Stimulated activated CD4-positive, alpha-beta T cell treated with anti-CD3 and anti-CD28 coated beads, TNF-alpha, amount 100 ng/mL, for 48 hours (primary cell): ENCODE results near the gene SPAG7.

Source experiments
- DNase-seq, 3 donors: peaks; one replicate each; pipeline ENCODE4 v3.0.0-alpha.2; 2020; ENCODE audit warnings: low read depth in 3 of 3

SPAG7 gene

DNA sequence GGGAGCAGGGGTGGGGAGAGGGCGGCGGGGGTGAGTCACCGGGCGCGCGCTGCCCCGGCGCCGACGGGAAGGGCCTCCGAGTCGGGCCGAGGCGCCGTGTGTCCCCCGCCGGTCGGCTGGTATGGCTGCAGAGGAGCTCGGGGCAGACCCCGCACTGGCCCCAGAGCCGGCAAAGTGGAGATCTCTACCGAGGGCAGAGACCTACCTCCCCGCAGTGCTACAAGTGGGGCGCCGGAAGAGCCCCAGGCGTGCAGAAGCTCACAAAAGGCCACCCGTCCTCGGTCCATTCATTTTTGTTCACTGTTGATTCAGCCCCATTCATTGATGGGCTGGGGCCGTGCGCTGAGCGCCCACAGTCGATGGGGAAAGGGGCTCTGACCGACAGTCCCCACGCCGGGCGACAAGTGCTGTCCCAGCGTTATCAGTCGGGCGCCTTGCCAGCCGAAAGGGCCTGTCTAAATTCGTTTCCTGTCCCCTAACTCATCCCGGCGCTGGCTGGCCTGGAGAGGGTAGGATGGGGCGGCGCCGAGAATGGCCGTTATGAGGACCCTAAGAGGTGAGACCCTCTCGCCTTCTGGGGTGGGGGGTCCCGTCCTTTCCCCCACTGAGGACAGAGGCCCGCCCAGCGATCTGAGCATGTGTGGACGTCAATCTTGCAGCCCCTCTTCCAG lies 17.4 kb downstream of the SPAG7 start:
- peak in 1 of 3 donors; percentile 37 for DNase-seq

- DNase-seq = peak in 2 of 3 donors; percentile 61 to 73
Observed at GRCh38 chr17:4949321-4950074, 18.1 kb downstream of the SPAG7 start.

DNA sequence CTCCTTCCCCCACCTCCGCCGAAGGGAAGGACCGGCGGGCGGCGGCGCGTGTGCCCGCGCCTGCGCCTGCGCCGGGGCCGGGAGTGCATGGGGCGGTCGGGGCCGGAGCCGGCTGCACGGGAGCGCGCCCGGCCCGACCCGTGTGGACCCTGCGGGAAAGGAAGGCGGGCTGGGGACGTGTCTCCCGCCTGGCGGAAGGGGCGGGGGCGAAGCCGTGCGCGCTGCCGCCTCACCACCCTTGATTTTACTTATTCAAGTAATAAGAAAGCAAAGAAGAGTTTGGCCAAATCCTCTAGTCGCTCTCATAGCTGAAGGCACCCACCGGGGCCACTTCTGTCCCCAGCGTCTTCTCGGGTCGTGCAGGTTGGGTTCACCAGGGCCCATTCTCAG lies 18.7 kb downstream of the SPAG7 start:
- DNase-seq = peak in 2 of 3 donors; percentile 66 to 68

GRCh38 chr17:4948166-4948930 lies 19.3 kb downstream of the SPAG7 start, which contains the start of gene PFN1:
TSS of gene PFN1 (minus strand) at chr17:4948530. CDS start at chr17:4948394, 136 bp downstream.
- peak; percentile 81 to 94 (median 89) for DNase-seq

- peak in 1 of 3 donors; percentile 70 for DNase-seq
Observed at GRCh38 chr17:4947411-4948165, 20.0 kb downstream of the SPAG7 start.

DNA sequence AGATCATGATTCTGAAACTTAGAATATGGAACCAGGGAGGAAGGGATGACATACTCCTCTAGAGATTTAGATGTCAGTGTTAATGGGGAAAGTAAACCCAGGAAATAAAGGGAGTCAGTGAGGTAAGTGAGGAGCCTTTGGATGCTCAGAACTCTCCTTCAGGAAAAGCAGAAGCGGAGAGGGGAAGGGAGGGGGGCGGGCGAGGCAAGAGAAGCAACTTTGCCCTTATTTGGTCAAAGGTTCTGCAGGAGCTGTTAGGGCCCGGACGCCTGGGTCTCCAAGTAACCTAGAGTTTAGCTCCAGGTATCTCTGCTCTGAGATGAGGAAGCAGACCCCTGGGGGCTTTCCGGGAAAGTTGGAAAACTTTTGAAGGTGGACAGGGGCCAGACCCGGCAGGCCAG lies 20.6 kb downstream of the SPAG7 start:
- DNase-seq = no peak

- DNase-seq = no peak
Observed at GRCh38 chr17:4946312-4946976, 21.2 kb downstream of the SPAG7 start.

DNA sequence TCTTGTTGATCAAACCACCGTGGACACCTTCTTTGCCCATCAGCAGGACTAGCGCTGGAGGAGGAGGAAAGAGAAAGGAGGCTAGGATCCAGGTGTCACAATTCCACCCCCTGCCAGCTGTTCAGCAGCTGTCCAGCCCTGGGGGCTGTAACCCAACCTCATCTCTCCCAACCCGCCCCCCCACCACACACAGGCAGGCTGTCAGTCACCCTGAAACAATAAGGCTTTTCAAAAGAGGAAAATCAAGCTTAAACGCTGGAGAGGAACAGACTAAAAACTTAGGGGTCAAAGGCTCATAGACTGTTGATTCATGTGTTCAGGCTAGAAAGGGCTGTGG lies 21.7 kb downstream of the SPAG7 start:
- no peak for DNase-seq

DNA sequence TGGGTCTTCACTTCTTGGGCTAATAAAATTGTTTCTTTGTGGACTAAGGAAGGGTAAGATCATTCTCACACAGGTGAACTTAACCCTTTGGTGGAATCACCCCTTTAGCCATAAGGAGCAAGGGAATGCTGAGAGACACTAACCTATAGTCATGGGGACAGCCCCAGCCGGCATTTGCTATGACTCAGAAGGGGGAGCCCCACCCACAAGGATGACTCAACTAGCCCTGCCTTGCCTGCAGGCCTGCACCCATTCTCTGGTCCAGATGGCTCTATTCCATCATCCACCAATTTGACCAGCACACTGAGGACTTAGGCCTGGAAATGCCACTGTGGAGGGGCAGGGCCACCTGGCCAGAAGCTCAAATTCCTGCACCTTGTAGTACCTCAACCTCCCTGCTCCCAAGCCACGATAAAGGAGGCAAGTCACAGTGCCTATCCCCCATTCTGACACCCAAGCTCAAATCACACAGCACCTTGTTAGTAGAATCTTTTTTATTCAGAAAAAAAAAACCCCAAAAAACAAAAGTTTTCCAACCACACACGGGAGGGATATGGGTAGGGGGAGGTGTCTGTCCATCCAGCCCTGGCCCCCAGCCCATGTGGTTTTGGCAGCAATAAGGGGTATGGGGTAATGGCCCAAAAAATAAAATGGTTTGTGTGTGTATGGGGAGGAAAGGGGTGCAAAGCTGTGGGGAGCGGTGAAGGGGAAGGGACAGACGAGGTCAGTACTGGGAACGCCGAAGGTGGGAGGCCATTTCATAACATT lies 22.3 kb downstream of the SPAG7 start:
- peak in 2 of 3 donors; percentile 82 to 83 for DNase-seq

GRCh38 chr17:4944554-4945175 lies 23.0 kb downstream of the SPAG7 start:
- DNase-seq = no peak

DNA sequence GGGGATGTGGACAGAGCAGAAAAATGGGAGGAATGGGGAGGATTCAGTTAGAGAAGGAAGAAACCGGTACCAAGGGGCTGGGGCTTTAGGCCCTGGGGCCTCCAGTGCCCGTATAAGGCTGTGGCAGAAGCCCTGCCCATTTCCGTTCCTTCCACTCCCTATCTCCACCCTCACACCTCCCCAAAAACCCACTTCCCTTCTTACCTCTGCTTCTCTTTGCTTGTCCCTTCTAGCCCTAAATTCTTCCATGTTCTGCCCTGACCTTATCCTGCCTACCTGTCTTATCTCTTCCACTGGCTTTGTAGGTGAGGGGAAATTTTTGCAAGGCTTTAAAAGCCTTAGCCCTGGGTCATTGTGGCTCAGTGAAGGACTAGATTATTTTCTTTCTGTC lies 23.5 kb downstream of the SPAG7 start:
- peak in 1 of 3 donors; percentile 51 for DNase-seq

- DNase-seq = no peak
Observed at GRCh38 chr17:4942760-4943508, 24.7 kb downstream of the SPAG7 start.

DNA sequence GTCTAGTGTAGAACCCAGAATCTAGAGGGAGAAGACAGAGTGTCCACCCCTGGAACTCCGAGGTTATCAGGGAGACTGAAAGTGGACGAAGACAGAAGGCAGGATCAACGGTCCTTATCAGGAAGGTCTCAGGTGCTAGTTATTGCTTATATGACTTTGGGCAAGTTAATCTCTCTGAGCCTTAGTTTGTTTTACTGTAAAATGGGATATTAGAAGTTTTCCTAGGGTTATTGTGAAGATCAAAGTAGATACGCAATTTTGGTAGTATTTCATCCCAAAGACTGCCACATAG lies 26.4 kb downstream of the SPAG7 start:
- no peak for DNase-seq

DNA sequence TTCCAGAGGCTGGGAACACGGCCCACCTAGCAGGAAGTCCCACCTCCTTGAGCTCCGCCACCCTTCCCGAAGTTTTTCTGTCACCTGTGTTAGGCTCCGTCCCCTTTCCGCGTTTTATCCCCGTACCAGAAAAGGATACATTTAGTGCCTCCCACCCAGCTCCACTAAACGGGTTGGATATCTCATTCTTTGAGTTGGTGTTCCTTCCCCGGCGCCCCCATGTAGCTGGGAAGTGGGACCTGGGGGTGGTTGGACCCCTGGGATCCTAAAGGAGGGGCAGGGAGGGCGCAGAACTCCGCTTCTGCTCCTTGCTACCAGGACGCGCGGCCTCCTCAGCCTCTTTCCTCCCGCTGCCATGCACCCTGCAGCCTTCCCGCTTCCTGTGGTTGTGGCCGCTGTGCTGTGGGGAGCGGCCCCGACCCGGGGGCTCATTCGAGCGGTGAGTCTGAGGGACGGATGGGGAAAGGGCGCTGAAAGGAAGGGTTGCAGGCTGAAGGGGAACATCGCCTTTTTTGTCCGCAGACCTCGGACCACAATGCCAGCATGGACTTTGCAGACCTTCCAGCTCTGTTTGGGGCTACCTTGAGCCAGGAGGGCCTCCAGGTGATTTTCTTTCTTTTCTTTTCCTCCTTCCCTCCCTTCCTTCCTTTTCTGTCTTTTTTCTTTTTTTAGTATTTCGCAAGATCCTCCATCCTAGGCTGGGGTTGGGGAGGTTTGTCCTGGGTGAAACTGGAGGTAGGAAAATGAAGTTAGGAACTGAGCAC lies 26.9 kb downstream of the SPAG7 start:
- DNase-seq = no peak

DNA sequence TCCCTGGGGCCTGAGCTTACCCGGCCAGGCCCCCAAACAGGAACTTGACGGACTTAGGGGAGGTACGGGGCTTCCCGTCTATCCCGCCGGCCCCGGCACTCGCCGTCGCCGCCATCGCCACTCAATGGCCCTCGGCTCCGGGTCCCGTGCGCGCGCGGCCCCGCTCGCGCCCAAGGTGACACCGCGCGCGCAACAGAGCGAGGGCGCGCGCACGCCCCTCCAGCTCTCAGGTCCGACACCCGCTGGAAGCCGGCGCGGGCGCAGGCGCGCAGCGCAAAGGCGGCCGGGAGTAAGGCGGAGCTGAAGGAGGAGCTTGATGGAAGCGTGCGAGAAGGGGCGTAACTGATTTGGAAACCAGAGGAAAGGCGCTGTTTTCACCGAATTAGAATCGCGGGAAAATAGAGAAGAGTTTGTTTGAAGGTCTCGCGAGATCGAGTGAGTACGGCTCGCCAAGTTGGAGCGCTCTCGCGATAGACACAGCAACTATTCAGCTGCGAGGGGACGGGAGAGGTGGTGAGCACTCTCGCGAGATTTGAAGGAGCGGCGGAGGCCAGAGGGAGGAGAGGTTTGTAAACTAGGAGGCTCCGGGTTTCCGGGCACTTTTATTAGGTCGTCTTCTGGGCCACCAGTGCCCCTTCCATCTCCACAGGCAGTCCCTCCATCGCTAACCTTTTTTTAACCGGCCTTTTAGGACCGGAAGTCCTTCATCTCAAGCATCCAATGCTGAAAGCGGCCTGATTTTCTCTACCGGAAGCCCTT lies 27.6 kb downstream of the SPAG7 start, which contains the start of the genes RNF167 and SLC25A11:
TSS of gene RNF167 (plus strand) at position 473 of the 759 bp plus-strand sequence. CDS start 642 bp downstream, outside the sequence.
TSS of gene SLC25A11 (minus strand) at position 251 of the 759 bp plus-strand sequence. CDS start at position 115, 136 bp downstream.
- peak; percentile 89 to 96 (median 94) for DNase-seq

GRCh38 chr17:4939546-4939795 lies 28.1 kb downstream of the SPAG7 start:
- no peak for DNase-seq

- no peak for DNase-seq
Observed at GRCh38 chr17:4938688-4939545, 28.7 kb downstream of the SPAG7 start.
